Panc1 (cell line): ENCODE measurements around the gene CREB5. TPM values are rescaled to one million over a fixed set of nuclear protein-coding genes. Genes with fewer than 3 reads are reported as not detected.

Experiments
- ATAC-seq: fragments of 200-7000 bp; cut with Tn5 transposase; 2 replicates; pipeline ENCODE4 v1.9.1; 2020; ENCODE audit warnings: mild to moderate bottlenecking, moderate library complexity
- BruUV-seq: library from RNA; stranded (reverse); fragments of 400-500 nt; replicated peaks from 2 replicates; lab custom pipeline; 2021; lab: Mats Ljungman, UMichigan
- CTCF ChIA-PET: fragments of 300-600 bp; sonication (Branson Sonifier 250); formaldehyde crosslinking; loops from one replicate; lab custom pipeline; 2022; ENCODE audit warnings: antibody characterized with exemption; lab: Charles Lee
- POLR2A ChIA-PET: fragments of 300-600 bp; sonication (Branson Sonifier 250); formaldehyde crosslinking; loops from one replicate; lab custom pipeline; 2022; ENCODE audit warnings: antibody characterized with exemption; lab: Charles Lee
- DNase-seq: peaks from one replicate; pipeline ENCODE4 v3.0.0-alpha.2; 2010; ENCODE audit warnings: low read depth, low spot score
- H3K27ac ChIP-seq: 2 replicates; pipeline ENCODE4 v1.5.1; 2011; ENCODE audit warnings: mild to moderate bottlenecking, low read length, inconsistent platforms
- H3K27me3 ChIP-seq: fragments of 200-500 bp; sonication (Bioruptor generic); 2 replicates; pipeline ENCODE4 v1.6.0; 2014; ENCODE audit warnings: low read length, inconsistent platforms; ENCODE audit not compliant: control insufficient read depth, insufficient read depth
- H3K36me3 ChIP-seq: fragments of 200-500 bp; sonication (Bioruptor generic); 2 replicates; pipeline ENCODE4 v1.5.1; 2014; ENCODE audit warnings: inconsistent platforms, mild to moderate bottlenecking, low read length, moderate library complexity; ENCODE audit not compliant: control insufficient read depth, insufficient read depth
- H3K4me1 ChIP-seq: 2 replicates; pipeline ENCODE4 v1.5.1; 2011; ENCODE audit warnings: inconsistent platforms, mild to moderate bottlenecking, low read length, moderate library complexity; ENCODE audit not compliant: control insufficient read depth, insufficient read depth
- H3K4me3 ChIP-seq, 2 experiments: 2 replicates each; pipeline ENCODE4 v1.5.1; 2011 to 2012; ENCODE audit warnings: low read depth in 2 of 2, low read length in 2 of 2, mild to moderate bottlenecking in 2 of 2, inconsistent platforms in 1 of 2, moderate library complexity in 1 of 2
- H3K9me3 ChIP-seq: fragments of 200-500 bp; sonication (Bioruptor generic); 2 replicates; pipeline ENCODE4 v1.5.1; 2014; ENCODE audit warnings: low read depth, mild to moderate bottlenecking, inconsistent platforms, low read length, moderate library complexity; ENCODE audit not compliant: control insufficient read depth, insufficient read depth
- POLR2AphosphoS5 ChIP-seq: IDR thresholded peaks from 2 replicates; pipeline ENCODE4 v1.6.1; 2012; ENCODE audit warnings: mild to moderate bottlenecking, low read depth, low read length, moderate library complexity
- SIN3A ChIP-seq: IDR thresholded peaks from 2 replicates; pipeline ENCODE4 v1.6.1; 2012; ENCODE audit warnings: low read depth, mild to moderate bottlenecking, low read length, moderate library complexity, borderline replicate concordance; ENCODE audit not compliant: insufficient read depth
- TCF7L2 ChIP-seq: IDR thresholded peaks from 2 replicates; pipeline ENCODE4 v1.6.1; 2011; ENCODE audit warnings: mild to moderate bottlenecking, low read depth, low read length, inconsistent platforms
- in situ Hi-C: cut with HindIII; loops from 2 replicates; pipeline ENCODE4 v1.10.0; 2016; ENCODE audit warnings: low sequenced_read_pairs, low pct_unique_long_range_greater_than_20kb
- intact Hi-C: fragments of 100-400 bp; cut with micrococcal nuclease; formaldehyde crosslinking; loops from one replicate; pipeline ENCODE4 v1.10.0; 2022; ENCODE audit not compliant: unreplicated experiment
- total RNA-seq: library from RNA; stranded (reverse); gene quantifications from one replicate; pipeline ENCODE4 v1.2.1, GENCODE V29; 2021; ENCODE audit not compliant: unreplicated experiment
- TF ChIP-seq, protein P1 (sequence below), 2 experiments: IDR thresholded peaks; 2 replicates each; pipeline ENCODE4 v1.6.1; 2011 to 2012; ENCODE audit warnings: low read depth in 2 of 2, control low read depth in 1 of 2, low read length in 1 of 2, mild to moderate bottlenecking in 1 of 2, moderate library complexity in 1 of 2; ENCODE audit not compliant: insufficient read depth in 1 of 2
- TF ChIP-seq, protein P2 (sequence below): fragments of 450-650 bp; IDR thresholded peaks from 2 replicates; pipeline ENCODE4 v1.5.1; 2017; ENCODE audit warnings: mild to moderate bottlenecking

CREB5 gene
- total RNA-seq, 1 experiment from 2014 or later, result 3.1 TPM

DNA sequence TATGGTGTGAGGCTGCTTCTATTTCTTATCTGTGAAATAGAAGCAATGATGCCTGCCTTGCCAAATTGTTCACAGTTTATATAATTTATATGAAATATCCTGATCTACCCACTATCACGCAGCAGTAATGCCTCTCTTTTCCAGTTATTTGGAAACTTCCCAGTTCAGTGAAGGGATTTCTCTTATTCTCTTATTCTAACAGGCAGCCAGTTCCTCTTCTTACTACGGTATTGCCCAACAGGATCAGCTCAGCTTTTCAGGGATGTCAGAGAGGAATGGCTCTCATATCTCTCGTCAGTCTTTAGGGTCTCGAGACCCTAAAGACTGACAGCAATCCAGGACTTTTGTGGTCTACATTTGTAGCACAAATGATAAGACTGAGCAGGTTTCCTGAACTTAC, 215.6 kb downstream of the CREB5 start:
- Histone ChIP-seq H3K9me3 (no peaks in the 10 kb centered on the region), H3K4me1 (no peaks in the 10 kb centered on the region), H3K27me3 (peaks cover 10% of the 10 kb centered on the region), H3K27ac (no peak overlapping the region), H3K36me3 (no peaks in the 10 kb centered on the region), H3K4me3 (no peak overlapping the region)
- ATAC-seq, result no peak
- intact Hi-C loops, result loop anchor here (2.0 to 10.0 kb wide), 3 partner anchors 227 to 333 kb away; no protein-coding TSS in a partner anchor
- no peak for DNase-seq
- in situ Hi-C loops, result no loop called here
- ChIA-PET POLR2A (no interaction called here), CTCF (no interaction called here)
- BruUV-seq, result no TSS peak
- TF ChIP-seq TCF7L2, result no peak
- TF ChIP-seq, protein P1, sequence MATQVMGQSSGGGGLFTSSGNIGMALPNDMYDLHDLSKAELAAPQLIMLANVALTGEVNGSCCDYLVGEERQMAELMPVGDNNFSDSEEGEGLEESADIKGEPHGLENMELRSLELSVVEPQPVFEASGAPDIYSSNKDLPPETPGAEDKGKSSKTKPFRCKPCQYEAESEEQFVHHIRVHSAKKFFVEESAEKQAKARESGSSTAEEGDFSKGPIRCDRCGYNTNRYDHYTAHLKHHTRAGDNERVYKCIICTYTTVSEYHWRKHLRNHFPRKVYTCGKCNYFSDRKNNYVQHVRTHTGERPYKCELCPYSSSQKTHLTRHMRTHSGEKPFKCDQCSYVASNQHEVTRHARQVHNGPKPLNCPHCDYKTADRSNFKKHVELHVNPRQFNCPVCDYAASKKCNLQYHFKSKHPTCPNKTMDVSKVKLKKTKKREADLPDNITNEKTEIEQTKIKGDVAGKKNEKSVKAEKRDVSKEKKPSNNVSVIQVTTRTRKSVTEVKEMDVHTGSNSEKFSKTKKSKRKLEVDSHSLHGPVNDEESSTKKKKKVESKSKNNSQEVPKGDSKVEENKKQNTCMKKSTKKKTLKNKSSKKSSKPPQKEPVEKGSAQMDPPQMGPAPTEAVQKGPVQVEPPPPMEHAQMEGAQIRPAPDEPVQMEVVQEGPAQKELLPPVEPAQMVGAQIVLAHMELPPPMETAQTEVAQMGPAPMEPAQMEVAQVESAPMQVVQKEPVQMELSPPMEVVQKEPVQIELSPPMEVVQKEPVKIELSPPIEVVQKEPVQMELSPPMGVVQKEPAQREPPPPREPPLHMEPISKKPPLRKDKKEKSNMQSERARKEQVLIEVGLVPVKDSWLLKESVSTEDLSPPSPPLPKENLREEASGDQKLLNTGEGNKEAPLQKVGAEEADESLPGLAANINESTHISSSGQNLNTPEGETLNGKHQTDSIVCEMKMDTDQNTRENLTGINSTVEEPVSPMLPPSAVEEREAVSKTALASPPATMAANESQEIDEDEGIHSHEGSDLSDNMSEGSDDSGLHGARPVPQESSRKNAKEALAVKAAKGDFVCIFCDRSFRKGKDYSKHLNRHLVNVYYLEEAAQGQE (IDR thresholded peaks at IDR 0.05; ENCODE audit: insufficient read depth in 1 of 2, low read depth in 2 of 2, low read length in 1 of 2), result no peak
- no peak for TF ChIP-seq SIN3A

DNA sequence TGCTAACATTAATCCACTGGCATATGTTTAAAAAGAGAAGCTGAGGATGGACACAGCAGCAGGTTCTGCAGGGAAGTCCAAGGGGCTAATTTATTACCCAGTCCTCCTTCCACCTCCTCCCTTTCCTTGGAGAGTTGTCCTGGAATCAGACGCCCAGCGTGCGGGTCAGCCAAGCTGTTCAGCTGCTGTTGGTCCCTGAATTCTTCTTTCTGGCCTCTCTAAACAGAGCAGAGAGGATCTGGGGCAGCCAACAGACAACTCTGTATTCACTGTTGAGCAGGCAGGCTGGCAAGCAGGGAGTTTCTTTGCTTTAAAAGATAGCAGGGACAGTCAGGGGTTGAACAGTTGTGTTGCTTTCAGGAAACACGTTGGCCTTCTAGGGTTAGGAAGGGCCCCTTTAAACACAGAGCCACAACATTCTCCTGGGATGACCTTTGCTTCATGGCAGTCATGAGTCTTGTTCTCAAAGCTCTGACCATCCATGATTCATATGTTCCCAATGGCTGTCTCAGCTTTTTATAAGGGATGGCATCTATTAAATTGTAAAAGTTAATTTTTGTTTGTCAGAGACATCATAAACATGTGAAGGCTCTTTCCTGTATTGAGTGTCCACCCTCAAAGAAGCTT, 217.0 kb downstream of the CREB5 start:
- Histone ChIP-seq H3K36me3 (no peaks in the 10 kb centered on the region), H3K27me3 (peaks cover 8% of the 10 kb centered on the region; the same call in 1 of the 2 replicates), H3K4me1 (no peaks in the 10 kb centered on the region), H3K9me3 (no peaks in the 10 kb centered on the region), H3K4me3 (no peak overlapping the region), H3K27ac (no peak overlapping the region)
- TF ChIP-seq, protein P2, sequence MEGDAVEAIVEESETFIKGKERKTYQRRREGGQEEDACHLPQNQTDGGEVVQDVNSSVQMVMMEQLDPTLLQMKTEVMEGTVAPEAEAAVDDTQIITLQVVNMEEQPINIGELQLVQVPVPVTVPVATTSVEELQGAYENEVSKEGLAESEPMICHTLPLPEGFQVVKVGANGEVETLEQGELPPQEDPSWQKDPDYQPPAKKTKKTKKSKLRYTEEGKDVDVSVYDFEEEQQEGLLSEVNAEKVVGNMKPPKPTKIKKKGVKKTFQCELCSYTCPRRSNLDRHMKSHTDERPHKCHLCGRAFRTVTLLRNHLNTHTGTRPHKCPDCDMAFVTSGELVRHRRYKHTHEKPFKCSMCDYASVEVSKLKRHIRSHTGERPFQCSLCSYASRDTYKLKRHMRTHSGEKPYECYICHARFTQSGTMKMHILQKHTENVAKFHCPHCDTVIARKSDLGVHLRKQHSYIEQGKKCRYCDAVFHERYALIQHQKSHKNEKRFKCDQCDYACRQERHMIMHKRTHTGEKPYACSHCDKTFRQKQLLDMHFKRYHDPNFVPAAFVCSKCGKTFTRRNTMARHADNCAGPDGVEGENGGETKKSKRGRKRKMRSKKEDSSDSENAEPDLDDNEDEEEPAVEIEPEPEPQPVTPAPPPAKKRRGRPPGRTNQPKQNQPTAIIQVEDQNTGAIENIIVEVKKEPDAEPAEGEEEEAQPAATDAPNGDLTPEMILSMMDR, result no peak
- TF ChIP-seq POLR2AphosphoS5 (no peak), TCF7L2 (no peak), SIN3A (no peak)
- TF ChIP-seq, protein P1 (IDR thresholded peaks at IDR 0.05; ENCODE audit: insufficient read depth in 1 of 2, low read depth in 2 of 2, low read length in 1 of 2), result no peak
- POLR2A ChIA-PET, result no interaction called here
- in situ Hi-C loops (no loop called here), intact Hi-C loops (loop anchor here (10.0 kb wide), 2 partner anchors 225 to 335 kb away; no protein-coding TSS in a partner anchor)
- ATAC-seq (no peak), DNase-seq (no peak)
- CTCF ChIA-PET, result no interaction called here
- BruUV-seq, result no TSS peak
